B cell (primary cell): ENCODE data around the gene TBX21. TPM values are rescaled to one million over a fixed set of nuclear protein-coding genes. Genes with fewer than 3 reads are reported as not detected.

Experiments
- ATAC-seq: fragments of 200-7000 bp; cut with Tn5 transposase; one replicate; pipeline ENCODE4 v1.10.0; 2021; ENCODE audit warnings: low read depth, mild to moderate bottlenecking, moderate number of reproducible peaks, moderate library complexity
- CTCF ChIA-PET: fragments of 350-600 bp; sonication (Branson Sonifier 250); formaldehyde crosslinking; loops from one replicate; lab custom pipeline; 2021; ENCODE audit warnings: antibody characterized with exemption, inconsistent platforms; lab: Charles Lee
- POLR2A ChIA-PET: fragments of 350-600 bp; sonication (Branson Sonifier 250); formaldehyde crosslinking; loops from one replicate; lab custom pipeline; 2021; ENCODE audit warnings: antibody characterized with exemption; lab: Charles Lee
- DNase-seq: peaks from one replicate; pipeline ENCODE4 v3.0.0; 2013
- H2AFZ ChIP-seq: 2 replicates; pipeline ENCODE4 v1.6.1; 2012; ENCODE audit warnings: mild to moderate bottlenecking, low read depth, low read length; ENCODE audit not compliant: insufficient read depth, poor library complexity, severe bottlenecking
- H3K27ac ChIP-seq, 2 donors: 1 replicate in 1 of 2; 2 replicates in 1 of 2; pipeline ENCODE4 v1.5.1; 2012 to 2013; ENCODE audit warnings: low read length in 2 of 2, mild to moderate bottlenecking in 2 of 2, moderate library complexity in 1 of 2
- H3K27me3 ChIP-seq, 4 experiments: fragments of 200-600 bp in 1 of 4; sonication (generic) in 1 of 4; replicated peaks in 1 of 4; 1 replicate in 2 of 4; 2 replicates in 2 of 4; pipeline versions ENCODE4 v1.6.1 to v1.7.0; 2013 to 2016; ENCODE audit warnings: low read length in 3 of 4, mild to moderate bottlenecking in 2 of 4, mixed read lengths in 1 of 4, moderate library complexity in 1 of 4; ENCODE audit not compliant: insufficient read depth in 4 of 4, control insufficient read depth in 3 of 4; ENCODE audit errors: control extremely low read depth in 1 of 4
- H3K36me3 ChIP-seq, 2 experiments: replicated peaks in 1 of 2; 1 replicate in 1 of 2; 2 replicates in 1 of 2; pipeline versions ENCODE4 v1.6.1 to v1.7.1; 2013; ENCODE audit warnings: low read length in 1 of 2; ENCODE audit not compliant: insufficient read depth in 2 of 2, control insufficient read depth in 1 of 2; ENCODE audit errors: control extremely low read depth in 1 of 2, extremely low read depth in 1 of 2
- H3K4me1 ChIP-seq, 2 donors: fragments of 200-600 bp in 1 of 2; sonication (generic) in 1 of 2; 1 replicate in 1 of 2; 2 replicates in 1 of 2; pipeline versions ENCODE4 v1.5.1 to v1.6.1; 2013 to 2017; ENCODE audit warnings: low read length in 2 of 2; ENCODE audit not compliant: control insufficient read depth in 2 of 2, insufficient read depth in 2 of 2
- H3K4me2 ChIP-seq: replicated peaks from 2 replicates; pipeline ENCODE3; 2012; ENCODE audit warnings: mild to moderate bottlenecking, low read depth, low read length; ENCODE audit not compliant: poor library complexity, severe bottlenecking
- H3K4me3 ChIP-seq, 5 experiments: fragments of 200-600 bp in 1 of 5; sonication (generic) in 1 of 5; 1 replicate in 3 of 5; 2 replicates in 2 of 5; pipeline versions ENCODE4 v1.5.1 to v1.7.0; 2011 to 2016; ENCODE audit warnings: low read length in 4 of 5, mild to moderate bottlenecking in 4 of 5, low read depth in 2 of 5, control low read depth in 1 of 5, moderate library complexity in 1 of 5; ENCODE audit not compliant: insufficient read depth in 1 of 5; ENCODE audit errors: control extremely low read depth in 1 of 5, extremely low read depth in 1 of 5
- H3K79me2 ChIP-seq: fragments of 200-600 bp; sonication (generic); one replicate; pipeline ENCODE4 v1.6.0; 2016; ENCODE audit warnings: low read length; ENCODE audit not compliant: control insufficient read depth, insufficient read depth
- H3K9ac ChIP-seq: fragments of 200-600 bp; sonication (generic); 2 replicates; pipeline ENCODE4 v1.6.1; 2017; ENCODE audit warnings: mild to moderate bottlenecking, low read length, moderate library complexity
- H3K9me3 ChIP-seq, 3 donors: one replicate each; pipeline versions ENCODE4 v1.6.1 to v1.7.1; 2013; ENCODE audit warnings: low read length in 2 of 3; ENCODE audit not compliant: control insufficient read depth in 2 of 3, insufficient read depth in 1 of 3; ENCODE audit errors: control extremely low read depth in 1 of 3
- H4K20me1 ChIP-seq: 2 replicates; pipeline ENCODE4 v1.6.0; 2012; ENCODE audit warnings: mild to moderate bottlenecking, low read length; ENCODE audit not compliant: insufficient read depth, control insufficient read depth, poor library complexity, severe bottlenecking
- H3K27ac Mint-ChIP-seq: one replicate; pipeline ENCODE4 v1.8.0; 2021; ENCODE audit warnings: mixed read lengths
- H3K27me3 Mint-ChIP-seq: one replicate; pipeline ENCODE4 v1.8.0; 2021; ENCODE audit warnings: mixed read lengths
- H3K4me1 Mint-ChIP-seq: one replicate; pipeline ENCODE4 v1.8.0; 2021; ENCODE audit warnings: mixed read lengths
- H3K4me3 Mint-ChIP-seq: one replicate; pipeline ENCODE4 v1.8.0; 2021; ENCODE audit warnings: mixed read lengths
- H3K9me3 Mint-ChIP-seq: one replicate; pipeline ENCODE4 v1.8.0; 2022; ENCODE audit warnings: mixed read lengths; ENCODE audit not compliant: insufficient read depth
- EZH2 ChIP-seq: IDR thresholded peaks from 2 replicates; pipeline ENCODE4 v1.6.1; 2012; ENCODE audit warnings: borderline replicate concordance, low read depth, mild to moderate bottlenecking, moderate library complexity, low read length; ENCODE audit not compliant: insufficient read depth, poor library complexity, severe bottlenecking
- WGBS: methylation state at CpG from one replicate; pipeline ENCODE4 v1.1.5; 2013; ENCODE audit warnings: missing lambda C conversion rate; ENCODE audit not compliant: insufficient coverage; 5-methylcytosine and 5-hydroxymethylcytosine counted together
- intact Hi-C: fragments of 100-400 bp; cut with micrococcal nuclease; formaldehyde crosslinking; loops from one replicate; pipeline ENCODE4 v1.10.0; 2022
- polyA plus RNA-seq: library from polyadenylated mRNA; depleted of rRNA; stranded (reverse); fragments of >200 nt; gene quantifications from 2 replicates; pipeline ENCODE4 v1.2.3, GENCODE V29; 2012
- total RNA-seq, 2 donors: library from RNA; stranded (reverse); fragments of 120-200 nt in 1 of 2; gene quantifications; 1 replicate in 1 of 2; 2 replicates in 1 of 2; pipeline versions ENCODE4 v1.2.3 to v1.2.4, GENCODE V29; 2013 to 2022
- TF ChIP-seq, protein P1 (sequence below): fragments of 200-600 bp; IDR thresholded peaks from one replicate; pipeline ENCODE4 v1.8.0; 2022; ENCODE audit warnings: antibody characterized with exemption, mild to moderate bottlenecking

Gene TBX21
- total and polyA plus RNA-seq, 2 donors (not counting 1 experiment from before 2014, with no cell fraction given): 10.8 TPM

DNA sequence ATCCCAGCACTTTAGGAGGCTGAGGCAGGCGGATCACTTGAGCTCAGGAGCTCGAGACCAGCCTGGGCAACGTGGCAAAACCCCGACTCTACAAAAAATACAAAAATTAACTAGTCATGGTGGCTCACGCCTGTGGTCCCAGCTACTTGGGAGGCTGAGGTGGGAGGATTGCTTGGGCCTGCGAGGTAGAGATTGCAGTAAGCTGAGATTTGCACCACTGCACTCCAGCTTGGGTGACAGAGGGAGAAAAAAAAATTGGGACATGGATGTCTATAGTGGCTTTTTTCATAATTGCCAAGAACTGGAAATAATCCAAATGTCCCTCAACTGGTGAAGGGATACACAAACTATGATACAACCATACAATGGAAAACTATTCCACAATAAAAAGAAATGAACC lies 59.9 kb downstream of the TBX21 start:
- Histone ChIP-seq H3K4me3 (no peak overlapping the region), H3K9ac (no peak overlapping the region), H3K27me3 (peaks cover 0 to 34% (median 26%) of the 10 kb centered on the region in 4 experiments), H3K4me2 (no peak overlapping the region), H3K9me3 (no peaks in the 10 kb centered on the region), H4K20me1 (no peaks in the 10 kb centered on the region), H3K36me3 (no peaks in the 10 kb centered on the region), H2AFZ (no peak overlapping the region), H3K4me1 (peaks cover 10% of the 10 kb centered on the region in 2 donors), H3K27ac (no peak overlapping the region), H3K79me2 (no peaks in the 10 kb centered on the region)
- DNase-seq (no peak), ATAC-seq (no peak)
- no peak overlapping the region for H3K4me3 Mint-ChIP-seq
- no peak for TF ChIP-seq EZH2
- TF ChIP-seq, protein P1, sequence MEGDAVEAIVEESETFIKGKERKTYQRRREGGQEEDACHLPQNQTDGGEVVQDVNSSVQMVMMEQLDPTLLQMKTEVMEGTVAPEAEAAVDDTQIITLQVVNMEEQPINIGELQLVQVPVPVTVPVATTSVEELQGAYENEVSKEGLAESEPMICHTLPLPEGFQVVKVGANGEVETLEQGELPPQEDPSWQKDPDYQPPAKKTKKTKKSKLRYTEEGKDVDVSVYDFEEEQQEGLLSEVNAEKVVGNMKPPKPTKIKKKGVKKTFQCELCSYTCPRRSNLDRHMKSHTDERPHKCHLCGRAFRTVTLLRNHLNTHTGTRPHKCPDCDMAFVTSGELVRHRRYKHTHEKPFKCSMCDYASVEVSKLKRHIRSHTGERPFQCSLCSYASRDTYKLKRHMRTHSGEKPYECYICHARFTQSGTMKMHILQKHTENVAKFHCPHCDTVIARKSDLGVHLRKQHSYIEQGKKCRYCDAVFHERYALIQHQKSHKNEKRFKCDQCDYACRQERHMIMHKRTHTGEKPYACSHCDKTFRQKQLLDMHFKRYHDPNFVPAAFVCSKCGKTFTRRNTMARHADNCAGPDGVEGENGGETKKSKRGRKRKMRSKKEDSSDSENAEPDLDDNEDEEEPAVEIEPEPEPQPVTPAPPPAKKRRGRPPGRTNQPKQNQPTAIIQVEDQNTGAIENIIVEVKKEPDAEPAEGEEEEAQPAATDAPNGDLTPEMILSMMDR: no peak
- 82% methylated on average over 6 of the region's 6 CpGs for WGBS
- H3K9me3 Mint-ChIP-seq: no peaks in the 10 kb centered on the region
- CTCF ChIA-PET: interaction anchor here (0.7 to 1.1 kb wide), 2 partner anchors 78 to 128 kb away, joined by 3 to 4 read pairs; no protein-coding TSS in a partner anchor
- POLR2A ChIA-PET: no interaction called here
- H3K27me3 Mint-ChIP-seq: peaks cover 60% of the 10 kb centered on the region
- peaks cover 9% of the 10 kb centered on the region for H3K4me1 Mint-ChIP-seq
- H3K27ac Mint-ChIP-seq: no peak overlapping the region
- intact Hi-C loops: no loop called here

Other genes with a start within 250 kb of the TBX21 start
- 160 and 171 TPM in 2 replicates for gene NPEPPS, start 202.1 kb upstream of the TBX21 start, total RNA-seq
- 47.8 and 72.9 TPM in 2 replicates for gene NPEPPS, start 202.1 kb upstream of the TBX21 start, polyA plus RNA-seq
- 269 and 278 TPM in 2 replicates for gene KPNB1, start 83.3 kb upstream of the TBX21 start, total RNA-seq
- gene KPNB1, start 83.3 kb upstream of the TBX21 start, polyA plus RNA-seq: 60.6 and 92.3 TPM in 2 replicates
- 6.6 and 9.3 TPM in 2 replicates for gene TBKBP1, start 39.1 kb upstream of the TBX21 start, total RNA-seq
- 6.8 and 8.4 TPM in 2 replicates for gene TBKBP1, start 39.1 kb upstream of the TBX21 start, polyA plus RNA-seq
- 51.0 and 52.5 TPM in 2 replicates for gene OSBPL7, start 88.6 kb downstream of the TBX21 start, total RNA-seq
- 45.0 and 61.3 TPM in 2 replicates for gene OSBPL7, start 88.6 kb downstream of the TBX21 start, polyA plus RNA-seq
- 34.8 and 37.4 TPM in 2 replicates for gene MRPL10, start 98.3 kb downstream of the TBX21 start, total RNA-seq
- 32.4 and 39.4 TPM in 2 replicates for gene MRPL10, start 98.3 kb downstream of the TBX21 start, polyA plus RNA-seq
- gene LRRC46, start 98.4 kb downstream of the TBX21 start, total RNA-seq: 2.2 and 2.4 TPM in 2 replicates
- gene LRRC46, start 98.4 kb downstream of the TBX21 start, polyA plus RNA-seq: 0.69 and 1.6 TPM in 2 replicates
- 47.8 and 53.8 TPM in 2 replicates for gene SCRN2, start 108.0 kb downstream of the TBX21 start, total RNA-seq
- 65.2 and 71.9 TPM in 2 replicates for gene SCRN2, start 108.0 kb downstream of the TBX21 start, polyA plus RNA-seq
- gene SP6, start 117.9 kb downstream of the TBX21 start, total RNA-seq: not detected in 2 replicates
- gene SP6, start 117.9 kb downstream of the TBX21 start, polyA plus RNA-seq: 0.04 and 0.09 TPM in 2 replicates
- gene SP2, start 163.0 kb downstream of the TBX21 start, total RNA-seq: 32.5 and 35.4 TPM in 2 replicates
- gene SP2, start 163.0 kb downstream of the TBX21 start, polyA plus RNA-seq: 25.4 and 27.5 TPM in 2 replicates
- 12.4 and 14.7 TPM in 2 replicates for gene PNPO, start 208.3 kb downstream of the TBX21 start, total RNA-seq
- gene PNPO, start 208.3 kb downstream of the TBX21 start, polyA plus RNA-seq: 7.3 and 8.0 TPM in 2 replicates
- gene PRR15L, start 224.6 kb downstream of the TBX21 start, total RNA-seq: not detected in 2 replicates
- not detected in 2 replicates for gene PRR15L, start 224.6 kb downstream of the TBX21 start, polyA plus RNA-seq
- 415 and 417 TPM in 2 replicates for gene CDK5RAP3, start 237.9 kb downstream of the TBX21 start, total RNA-seq
- gene CDK5RAP3, start 237.9 kb downstream of the TBX21 start, polyA plus RNA-seq: 728 and 990 TPM in 2 replicates